G401 (cell line): ENCODE data around the gene SUPT4H1. TPM values are rescaled to one million over a fixed set of nuclear protein-coding genes. Genes with fewer than 3 reads are reported as not detected.
"Not testable (repeated sequence)": the region's sequence is repeated elsewhere in the genome, so short reads cannot be mapped to it uniquely, and the experiment has no call there.

ENCODE experiments used
- DNase-seq: peaks from one replicate; pipeline ENCODE4 v3.0.0-alpha.2; 2015; ENCODE audit warnings: low spot score
- in situ Hi-C: cut with HindIII; loops from 2 replicates; pipeline ENCODE4 v1.10.0; 2016; ENCODE audit warnings: low sequenced_read_pairs, mixed read lengths
- total RNA-seq: library from RNA; depleted of rRNA; stranded (reverse); fragments of >200 nt; shearing (Covaris generic); gene quantifications from 2 replicates; pipeline ENCODE4 v1.2.3, GENCODE V29; 2014

Gene SUPT4H1
- total RNA-seq, 1 experiment from 2014 or later, result 58.7 TPM

GRCh38 chr17:58344791-58345157 lies 7.2 kb downstream of the SUPT4H1 start:
- no peak for DNase-seq
- in situ Hi-C loops, result no loop called here

GRCh38 chr17:58344047-58344790 lies 7.8 kb downstream of the SUPT4H1 start:
- in situ Hi-C loops, result no loop called here
- no peak for DNase-seq

GRCh38 chr17:58343131-58343530 lies 8.9 kb downstream of the SUPT4H1 start:
- no peak for DNase-seq
- in situ Hi-C loops, result no loop called here

- no peak for DNase-seq
- in situ Hi-C loops, result no loop called here
Measured at GRCh38 chr17:58341861-58342475, 10.0 kb downstream of the SUPT4H1 start.

- DNase-seq, in situ Hi-C loops: not testable (repeated sequence)
Measured at GRCh38 chr17:58341136-58341860, 10.7 kb downstream of the SUPT4H1 start.

- in situ Hi-C loops, result no loop called here
Measured at GRCh38 chr17:58340405-58340876, 11.6 kb downstream of the SUPT4H1 start.

GRCh38 chr17:58339755-58340404 lies 12.1 kb downstream of the SUPT4H1 start:
- in situ Hi-C loops, result no loop called here
- DNase-seq, result no peak

More at GRCh38 chr17:58340405-58340876, 11.6 kb downstream of the SUPT4H1 start:
- DNase-seq, result no peak

GRCh38 chr17:58338841-58339754 lies 12.9 kb downstream of the SUPT4H1 start:
- in situ Hi-C loops, result no loop called here
- no peak for DNase-seq

- in situ Hi-C loops, result no loop called here
- DNase-seq, result no peak
Measured at GRCh38 chr17:58338454-58338840, 13.6 kb downstream of the SUPT4H1 start.

GRCh38 chr17:58337600-58338453 lies 14.2 kb downstream of the SUPT4H1 start:
- in situ Hi-C loops, result no loop called here
- DNase-seq, result peak; percentile 9

GRCh38 chr17:58337210-58337599 lies 14.8 kb downstream of the SUPT4H1 start:
- DNase-seq, result no peak
- in situ Hi-C loops, result no loop called here

- in situ Hi-C loops, result no loop called here
- DNase-seq, result no peak
Measured at GRCh38 chr17:58336456-58337209, 15.4 kb downstream of the SUPT4H1 start.

GRCh38 chr17:58335779-58336455 lies 16.1 kb downstream of the SUPT4H1 start:
- in situ Hi-C loops, result no loop called here
- no peak for DNase-seq

- in situ Hi-C loops, result no loop called here
- no peak for DNase-seq
Measured at GRCh38 chr17:58335061-58335731, 16.8 kb downstream of the SUPT4H1 start.

GRCh38 chr17:58334661-58335060 lies 17.3 kb downstream of the SUPT4H1 start:
- no peak for DNase-seq
- in situ Hi-C loops, result no loop called here

- no peak for DNase-seq
- in situ Hi-C loops, result no loop called here
Measured at GRCh38 chr17:58334256-58334655, 17.7 kb downstream of the SUPT4H1 start.
